CD14-positive monocyte (primary cell): ENCODE measurements around the gene NOXRED1. TPM values are rescaled to one million over a fixed set of nuclear protein-coding genes. Genes with fewer than 3 reads are reported as not detected.

Source experiments
- DNase-seq, 3 donors: peaks; one replicate each; pipeline ENCODE4 v3.0.0-alpha.2; 2011 to 2022
- H2AFZ ChIP-seq: 2 replicates; pipeline ENCODE4 v1.6.0; 2012; ENCODE audit warnings: mild to moderate bottlenecking, low read depth, low read length, inconsistent platforms; ENCODE audit not compliant: insufficient read depth, poor library complexity, severe bottlenecking
- H3K27ac ChIP-seq, 2 donors: 1 replicate in 1 of 2; 2 replicates in 1 of 2; pipeline ENCODE4 v1.5.1; 2012 to 2013; ENCODE audit warnings: low read length in 2 of 2, control low read depth in 1 of 2, inconsistent platforms in 1 of 2, low read depth in 1 of 2, mild to moderate bottlenecking in 1 of 2
- H3K27me3 ChIP-seq, 2 donors: one replicate each; pipeline versions ENCODE4 v1.6.0 to v1.6.1; 2011 to 2013; ENCODE audit warnings: low read length in 2 of 2; ENCODE audit not compliant: control insufficient read depth in 2 of 2, insufficient read depth in 2 of 2
- H3K36me3 ChIP-seq, 2 donors: replicated peaks in 1 of 2; 1 replicate in 1 of 2; 2 replicates in 1 of 2; pipeline versions ENCODE4 v1.5.1 to v1.6.1; 2012 to 2013; ENCODE audit warnings: low read length in 2 of 2, control low read depth in 1 of 2, inconsistent platforms in 1 of 2, mild to moderate bottlenecking in 1 of 2; ENCODE audit not compliant: insufficient read depth in 2 of 2, control insufficient read depth in 1 of 2
- H3K4me1 ChIP-seq, 2 donors: 1 replicate in 1 of 2; 2 replicates in 1 of 2; pipeline versions ENCODE4 v1.5.1 to v1.6.1; 2012 to 2013; ENCODE audit warnings: low read length in 2 of 2, control low read depth in 1 of 2, inconsistent platforms in 1 of 2, mild to moderate bottlenecking in 1 of 2, moderate library complexity in 1 of 2; ENCODE audit not compliant: insufficient read depth in 2 of 2, control insufficient read depth in 1 of 2
- H3K4me2 ChIP-seq: replicated peaks from 2 replicates; pipeline ENCODE3; 2012; ENCODE audit warnings: low read length, moderate library complexity, mild to moderate bottlenecking; ENCODE audit not compliant: poor library complexity, severe bottlenecking; ENCODE audit errors: extremely low read depth
- H3K4me3 ChIP-seq, 3 experiments: fragments of 200-600 bp in 1 of 3; sonication (generic) in 1 of 3; replicated peaks in 1 of 3; 1 replicate in 2 of 3; 2 replicates in 1 of 3; pipeline ENCODE4 v1.5.1; 2011 to 2013; ENCODE audit warnings: low read length in 3 of 3, mild to moderate bottlenecking in 3 of 3, control low read depth in 2 of 3, low read depth in 2 of 3, inconsistent platforms in 1 of 3, moderate library complexity in 1 of 3
- H3K79me2 ChIP-seq: 2 replicates; pipeline ENCODE4 v1.6.0; 2012; ENCODE audit warnings: mild to moderate bottlenecking, control low read depth, inconsistent platforms, low read length, moderate library complexity; ENCODE audit not compliant: insufficient read depth
- H3K9ac ChIP-seq: 2 replicates; pipeline ENCODE4 v1.6.0; 2017; ENCODE audit warnings: low read length, mild to moderate bottlenecking; ENCODE audit not compliant: insufficient read depth, poor library complexity, severe bottlenecking
- H3K9me3 ChIP-seq, 2 donors: replicated peaks in 1 of 2; 1 replicate in 1 of 2; 2 replicates in 1 of 2; pipeline versions ENCODE4 v1.5.1 to v1.6.1; 2012 to 2013; ENCODE audit warnings: low read length in 2 of 2, control low read depth in 1 of 2; ENCODE audit not compliant: control insufficient read depth in 1 of 2, insufficient read depth in 1 of 2
- H4K20me1 ChIP-seq: 2 replicates; pipeline ENCODE4 v1.6.0; 2012; ENCODE audit warnings: mild to moderate bottlenecking, low read length, control low read depth, moderate library complexity; ENCODE audit not compliant: insufficient read depth
- H3K27ac Mint-ChIP-seq, 7 donors: one replicate each; pipeline ENCODE4 v1.8.0; 2020; ENCODE audit warnings: mild to moderate bottlenecking in 7 of 7, mixed read lengths in 7 of 7, moderate library complexity in 6 of 7, inconsistent platforms in 2 of 7
- H3K27me3 Mint-ChIP-seq, 3 donors: one replicate each; pipeline ENCODE4 v1.8.0; 2021 to 2022; ENCODE audit warnings: low read depth in 3 of 3, mild to moderate bottlenecking in 3 of 3, mixed read lengths in 3 of 3, moderate library complexity in 3 of 3, inconsistent platforms in 1 of 3
- H3K36me3 Mint-ChIP-seq, 2 donors: one replicate each; pipeline ENCODE4 v1.8.0; 2020; ENCODE audit warnings: mixed read lengths in 2 of 2, inconsistent platforms in 1 of 2, mild to moderate bottlenecking in 1 of 2
- H3K4me1 Mint-ChIP-seq: one replicate; pipeline ENCODE4 v1.8.0; 2020; ENCODE audit warnings: mild to moderate bottlenecking, mixed read lengths
- H3K4me3 Mint-ChIP-seq, 2 donors: one replicate each; pipeline ENCODE4 v1.8.0; 2020; ENCODE audit warnings: mild to moderate bottlenecking in 2 of 2, mixed read lengths in 2 of 2, moderate library complexity in 1 of 2
- H3K9me3 Mint-ChIP-seq, 7 donors: one replicate each; pipeline ENCODE4 v1.8.0; 2020 to 2022; ENCODE audit warnings: mixed read lengths in 7 of 7, mild to moderate bottlenecking in 6 of 7, moderate library complexity in 6 of 7, inconsistent platforms in 2 of 7
- WGBS: methylation state at CpG from one replicate; pipeline ENCODE4 v1.1.5; 2013; ENCODE audit warnings: missing lambda C conversion rate; ENCODE audit not compliant: insufficient coverage; 5-methylcytosine and 5-hydroxymethylcytosine counted together
- intact Hi-C, 2 donors: fragments of 100-400 bp; cut with micrococcal nuclease; formaldehyde crosslinking; loops; one replicate each; pipeline versions ENCODE4 v1.15.0 to v1.15.1; 2023
- polyA plus RNA-seq, 3 donors: library from polyadenylated mRNA; depleted of rRNA in 1 of 3; unstranded in 2 of 3; stranded (reverse) in 1 of 3; fragments of 300-500 nt in 2 of 3; fragments of >200 nt in 1 of 3; fragmentation: Illumina TruSeq in 2 of 3; gene quantifications; 1 replicate in 2 of 3; 2 replicates in 1 of 3; pipeline ENCODE4 v1.2.3, GENCODE V29; 2012 to 2021
- TF ChIP-seq, protein P1 (sequence below): fragments of 200-600 bp; IDR thresholded peaks from one replicate; pipeline ENCODE4 v1.8.0; 2022; ENCODE audit warnings: antibody characterized with exemption, mild to moderate bottlenecking

NOXRED1 gene
- polyA plus RNA-seq, 3 donors, result 0.39 TPM; not detected in 2

DNA sequence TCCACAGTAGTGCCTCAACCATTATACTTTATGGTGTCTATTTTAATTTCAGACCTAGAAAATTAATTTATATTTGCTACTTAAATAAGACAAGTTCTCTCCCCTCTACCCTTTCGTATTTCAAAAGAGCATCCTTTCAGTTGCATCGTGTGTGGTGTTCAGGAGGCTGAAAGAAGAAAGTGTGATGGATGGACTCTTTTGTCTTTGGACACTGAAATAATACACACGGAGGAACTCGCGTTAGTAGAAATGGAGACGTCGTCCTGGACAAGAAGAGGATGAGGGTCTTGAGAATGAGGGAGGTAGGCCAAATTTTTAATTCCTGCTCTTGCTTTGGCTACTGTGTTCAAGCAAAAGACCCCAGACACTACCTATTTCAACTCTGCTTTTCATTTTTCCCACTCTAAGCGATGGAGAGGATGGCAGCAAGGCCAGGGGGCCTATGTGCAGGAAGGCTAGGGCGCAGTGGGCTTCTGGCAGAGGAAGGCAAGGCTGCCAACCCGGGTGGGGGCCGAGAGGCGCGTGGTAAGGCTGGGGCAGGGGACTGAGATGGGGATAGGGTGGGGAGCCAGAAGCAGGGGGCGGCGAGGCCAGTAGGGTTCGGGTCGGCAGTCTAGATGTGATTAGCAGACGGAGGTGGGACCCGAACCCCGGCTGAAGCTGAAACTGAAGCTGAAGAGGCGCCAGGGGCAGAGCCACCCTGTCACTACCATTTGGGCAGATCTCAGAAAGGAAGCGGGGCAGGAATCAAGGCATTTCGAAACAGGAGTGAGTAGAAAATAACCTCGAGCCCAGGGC lies 47.2 kb downstream of the NOXRED1 start:
- Histone ChIP-seq H2AFZ (peak overlapping the region; percentile 95), H3K4me3 (peak overlapping the region; percentile 75 to 99 (median 89)), H3K9me3 (no peaks in the 10 kb centered on the region), H3K9ac (peak overlapping the region; percentile 87), H3K27me3 (no peaks in the 10 kb centered on the region), H3K27ac (peak overlapping the region in 1 of 2 donors; percentile 79), H3K79me2 (peaks cover 51% of the 10 kb centered on the region), H4K20me1 (peaks cover 8% of the 10 kb centered on the region), H3K4me2 (peak overlapping the region; percentile 94), H3K4me1 (peaks cover 42 to 45% of the 10 kb centered on the region in 2 donors), H3K36me3 (no peaks in the 10 kb centered on the region)
- Mint-ChIP-seq H3K36me3 (peaks cover 3 to 8% of the 10 kb centered on the region in 2 donors), H3K4me1 (peaks cover 44% of the 10 kb centered on the region), H3K4me3 (peak overlapping the region; percentile 88 to 95), H3K9me3 (peaks cover 0 to 2% (median 0%) of the 10 kb centered on the region in 7 donors), H3K27ac (peak overlapping the region; percentile 43 to 93 (median 87)), H3K27me3 (peaks cover 0 to 2% (median 0%) of the 10 kb centered on the region in 3 donors)
- DNase-seq, result peak in 2 of 3 donors; percentile 14 to 17
- 4% methylated on average over 23 of the region's 24 CpGs for WGBS
- intact Hi-C loops, result loop anchor here (5.0 kb wide), 2 partner anchors 54 to 81 kb away; partner anchors contain the start of genes AHSA1 (in 2 of the 2), GSTZ1 (in 2 of the 2), POMT2 (in 2 of the 2) and VIPAS39 (in 2 of the 2)
- TF ChIP-seq, protein P1, sequence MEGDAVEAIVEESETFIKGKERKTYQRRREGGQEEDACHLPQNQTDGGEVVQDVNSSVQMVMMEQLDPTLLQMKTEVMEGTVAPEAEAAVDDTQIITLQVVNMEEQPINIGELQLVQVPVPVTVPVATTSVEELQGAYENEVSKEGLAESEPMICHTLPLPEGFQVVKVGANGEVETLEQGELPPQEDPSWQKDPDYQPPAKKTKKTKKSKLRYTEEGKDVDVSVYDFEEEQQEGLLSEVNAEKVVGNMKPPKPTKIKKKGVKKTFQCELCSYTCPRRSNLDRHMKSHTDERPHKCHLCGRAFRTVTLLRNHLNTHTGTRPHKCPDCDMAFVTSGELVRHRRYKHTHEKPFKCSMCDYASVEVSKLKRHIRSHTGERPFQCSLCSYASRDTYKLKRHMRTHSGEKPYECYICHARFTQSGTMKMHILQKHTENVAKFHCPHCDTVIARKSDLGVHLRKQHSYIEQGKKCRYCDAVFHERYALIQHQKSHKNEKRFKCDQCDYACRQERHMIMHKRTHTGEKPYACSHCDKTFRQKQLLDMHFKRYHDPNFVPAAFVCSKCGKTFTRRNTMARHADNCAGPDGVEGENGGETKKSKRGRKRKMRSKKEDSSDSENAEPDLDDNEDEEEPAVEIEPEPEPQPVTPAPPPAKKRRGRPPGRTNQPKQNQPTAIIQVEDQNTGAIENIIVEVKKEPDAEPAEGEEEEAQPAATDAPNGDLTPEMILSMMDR, result no peak

DNA sequence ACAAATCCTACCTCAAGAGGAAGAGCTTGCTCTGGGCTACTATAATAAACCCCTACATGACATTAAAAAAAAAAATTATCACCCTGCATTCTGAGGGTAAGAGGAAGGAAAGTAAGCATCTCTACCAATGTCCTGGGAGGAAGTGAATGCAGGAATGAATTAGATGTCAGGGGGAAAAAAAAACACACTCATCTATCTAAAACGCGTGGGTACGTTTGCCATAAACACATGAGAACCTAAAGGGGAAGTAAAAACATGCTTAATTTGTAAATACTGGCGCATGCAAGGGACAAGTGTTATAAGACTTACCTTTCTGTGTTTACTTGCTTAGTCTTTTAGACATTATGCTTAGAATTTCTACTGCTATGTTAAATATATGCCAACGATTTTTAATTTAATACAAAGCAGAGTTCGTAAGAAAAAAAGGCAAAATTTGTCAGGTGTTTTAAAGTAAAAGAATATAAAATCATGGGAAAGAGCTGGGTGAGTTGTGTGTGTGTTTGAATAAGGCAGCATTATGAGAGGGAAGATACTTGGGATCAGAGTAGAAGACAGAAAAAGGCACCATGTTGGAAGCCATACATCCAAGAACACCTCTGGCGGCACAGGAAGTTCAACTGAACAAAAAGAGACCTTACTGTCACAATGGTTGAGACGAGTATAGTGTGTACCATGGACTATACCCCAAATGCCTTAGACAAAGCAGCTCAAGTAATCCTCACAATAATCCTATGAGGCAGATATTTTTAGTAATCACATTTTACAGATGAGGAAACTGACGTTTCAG lies 48.0 kb downstream of the NOXRED1 start:
- H3K4me3 Mint-ChIP-seq, result peak overlapping the region; percentile 88 to 95
- Histone ChIP-seq H3K9ac (no peak overlapping the region), H3K79me2 (peaks cover 58% of the 10 kb centered on the region), H3K27ac (no peak overlapping the region), H3K4me1 (peaks cover 39 to 45% of the 10 kb centered on the region in 2 donors), H3K4me3 (peak overlapping the region in 2 of 3 experiments; percentile 89 to 99), H3K27me3 (no peaks in the 10 kb centered on the region), H3K36me3 (no peaks in the 10 kb centered on the region), H3K4me2 (peak overlapping the region; percentile 94), H4K20me1 (peaks cover 8% of the 10 kb centered on the region), H3K9me3 (no peaks in the 10 kb centered on the region), H2AFZ (peak overlapping the region; percentile 95)
- DNase-seq, result peak; percentile 15 to 43 (median 32)
- peaks cover 0 to under 1% (median 0%) of the 10 kb centered on the region in 3 donors for H3K27me3 Mint-ChIP-seq
- peaks cover 37% of the 10 kb centered on the region for H3K4me1 Mint-ChIP-seq
- TF ChIP-seq, protein P1, result no peak
- intact Hi-C loops, result loop anchor here (5.0 kb wide), 2 partner anchors 53 to 82 kb away; partner anchors contain the start of genes AHSA1 (in 2 of the 2), GSTZ1 (in 2 of the 2), POMT2 (in 2 of the 2) and VIPAS39 (in 2 of the 2)
- H3K9me3 Mint-ChIP-seq, result peaks cover 0 to 2% (median 0%) of the 10 kb centered on the region in 7 donors
- H3K27ac Mint-ChIP-seq, result peak overlapping the region in 6 of 7 donors; percentile 29 to 88 (median 69)
- H3K36me3 Mint-ChIP-seq, result peaks cover 3 to 12% of the 10 kb centered on the region in 2 donors
- 60% methylated on average over 1 of the region's 9 CpGs for WGBS
